Calu3 (cell line): ENCODE data around the gene NEUROG1. TPM values are rescaled to one million over a fixed set of nuclear protein-coding genes. Genes with fewer than 3 reads are reported as not detected.

Experiments
- BruUV-seq: library from RNA; stranded (reverse); fragments of 400-500 nt; replicated peaks from 2 replicates; lab custom pipeline; 2021; lab: Mats Ljungman, UMichigan
- CTCF ChIA-PET: fragments of 300-600 bp; sonication (Branson Sonifier 250); formaldehyde crosslinking; loops from one replicate; lab custom pipeline; 2022; ENCODE audit warnings: antibody characterized with exemption; lab: Charles Lee
- DNase-seq: peaks from one replicate; pipeline ENCODE4 v3.0.0; 2022
- H3K27ac Mint-ChIP-seq: one replicate; pipeline ENCODE4 v1.8.0; 2022; ENCODE audit warnings: mixed read lengths; ENCODE audit not compliant: unreplicated experiment
- H3K27me3 Mint-ChIP-seq: one replicate; pipeline ENCODE4 v1.8.0; 2022; ENCODE audit warnings: mixed read lengths; ENCODE audit not compliant: unreplicated experiment
- H3K36me3 Mint-ChIP-seq: one replicate; pipeline ENCODE4 v1.8.0; 2022; ENCODE audit warnings: mild to moderate bottlenecking, moderate library complexity, mixed read lengths; ENCODE audit not compliant: insufficient read depth, unreplicated experiment
- H3K4me1 Mint-ChIP-seq: one replicate; pipeline ENCODE4 v1.8.0; 2022; ENCODE audit warnings: mild to moderate bottlenecking, low read depth, mixed read lengths; ENCODE audit not compliant: unreplicated experiment
- H3K4me3 Mint-ChIP-seq: one replicate; pipeline ENCODE4 v1.8.0; 2022; ENCODE audit warnings: mild to moderate bottlenecking, low read depth, moderate library complexity, mixed read lengths; ENCODE audit not compliant: unreplicated experiment
- H3K9me3 Mint-ChIP-seq: one replicate; pipeline ENCODE4 v1.8.0; 2022; ENCODE audit warnings: low read depth, mixed read lengths; ENCODE audit not compliant: unreplicated experiment
- intact Hi-C: fragments of 100-400 bp; cut with micrococcal nuclease; formaldehyde crosslinking; loops from one replicate; pipeline ENCODE4 v1.10.0; 2022; ENCODE audit not compliant: unreplicated experiment
- total RNA-seq: library from RNA; stranded (reverse); gene quantifications from 2 replicates; pipeline ENCODE4 v1.2.3, GENCODE V29; 2022
- TF ChIP-seq, protein P1 (sequence below): fragments of 200-600 bp; IDR thresholded peaks from one replicate; pipeline ENCODE4 v1.8.0; 2022; ENCODE audit warnings: antibody characterized with exemption; ENCODE audit not compliant: unreplicated experiment

The NEUROG1 gene
- total RNA-seq, 1 experiment from 2014 or later: not detected

DNA sequence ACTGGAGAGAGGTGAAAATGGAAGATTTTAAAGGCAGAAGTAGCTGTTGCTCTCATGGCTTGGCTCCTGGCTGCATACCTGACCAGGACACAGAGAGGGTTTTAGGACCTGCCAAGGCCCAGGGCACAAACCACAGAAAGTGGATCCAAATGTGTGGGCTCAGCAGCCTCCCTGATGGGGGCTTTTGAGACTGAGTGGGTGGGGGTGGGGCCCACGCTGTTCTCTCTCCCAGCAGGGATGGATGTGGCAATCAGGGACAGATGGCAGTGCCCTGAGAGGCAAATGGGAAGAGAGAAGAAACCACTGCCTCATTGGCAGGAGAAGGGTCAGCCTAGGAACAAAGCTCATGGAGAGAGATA is 48.7 kb downstream of the NEUROG1 start:
- Mint-ChIP-seq H3K9me3 (no peaks in the 10 kb centered on the region), H3K36me3 (no peaks in the 10 kb centered on the region), H3K27ac (no peak overlapping the region), H3K4me3 (no peak overlapping the region), H3K27me3 (peaks cover 82% of the 10 kb centered on the region), H3K4me1 (peaks cover 8% of the 10 kb centered on the region)
- no peak for DNase-seq
- intact Hi-C loops: no loop called here
- TF ChIP-seq, protein P1, sequence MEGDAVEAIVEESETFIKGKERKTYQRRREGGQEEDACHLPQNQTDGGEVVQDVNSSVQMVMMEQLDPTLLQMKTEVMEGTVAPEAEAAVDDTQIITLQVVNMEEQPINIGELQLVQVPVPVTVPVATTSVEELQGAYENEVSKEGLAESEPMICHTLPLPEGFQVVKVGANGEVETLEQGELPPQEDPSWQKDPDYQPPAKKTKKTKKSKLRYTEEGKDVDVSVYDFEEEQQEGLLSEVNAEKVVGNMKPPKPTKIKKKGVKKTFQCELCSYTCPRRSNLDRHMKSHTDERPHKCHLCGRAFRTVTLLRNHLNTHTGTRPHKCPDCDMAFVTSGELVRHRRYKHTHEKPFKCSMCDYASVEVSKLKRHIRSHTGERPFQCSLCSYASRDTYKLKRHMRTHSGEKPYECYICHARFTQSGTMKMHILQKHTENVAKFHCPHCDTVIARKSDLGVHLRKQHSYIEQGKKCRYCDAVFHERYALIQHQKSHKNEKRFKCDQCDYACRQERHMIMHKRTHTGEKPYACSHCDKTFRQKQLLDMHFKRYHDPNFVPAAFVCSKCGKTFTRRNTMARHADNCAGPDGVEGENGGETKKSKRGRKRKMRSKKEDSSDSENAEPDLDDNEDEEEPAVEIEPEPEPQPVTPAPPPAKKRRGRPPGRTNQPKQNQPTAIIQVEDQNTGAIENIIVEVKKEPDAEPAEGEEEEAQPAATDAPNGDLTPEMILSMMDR: no peak
- BruUV-seq: no TSS peak
- CTCF ChIA-PET: no interaction called here

DNA sequence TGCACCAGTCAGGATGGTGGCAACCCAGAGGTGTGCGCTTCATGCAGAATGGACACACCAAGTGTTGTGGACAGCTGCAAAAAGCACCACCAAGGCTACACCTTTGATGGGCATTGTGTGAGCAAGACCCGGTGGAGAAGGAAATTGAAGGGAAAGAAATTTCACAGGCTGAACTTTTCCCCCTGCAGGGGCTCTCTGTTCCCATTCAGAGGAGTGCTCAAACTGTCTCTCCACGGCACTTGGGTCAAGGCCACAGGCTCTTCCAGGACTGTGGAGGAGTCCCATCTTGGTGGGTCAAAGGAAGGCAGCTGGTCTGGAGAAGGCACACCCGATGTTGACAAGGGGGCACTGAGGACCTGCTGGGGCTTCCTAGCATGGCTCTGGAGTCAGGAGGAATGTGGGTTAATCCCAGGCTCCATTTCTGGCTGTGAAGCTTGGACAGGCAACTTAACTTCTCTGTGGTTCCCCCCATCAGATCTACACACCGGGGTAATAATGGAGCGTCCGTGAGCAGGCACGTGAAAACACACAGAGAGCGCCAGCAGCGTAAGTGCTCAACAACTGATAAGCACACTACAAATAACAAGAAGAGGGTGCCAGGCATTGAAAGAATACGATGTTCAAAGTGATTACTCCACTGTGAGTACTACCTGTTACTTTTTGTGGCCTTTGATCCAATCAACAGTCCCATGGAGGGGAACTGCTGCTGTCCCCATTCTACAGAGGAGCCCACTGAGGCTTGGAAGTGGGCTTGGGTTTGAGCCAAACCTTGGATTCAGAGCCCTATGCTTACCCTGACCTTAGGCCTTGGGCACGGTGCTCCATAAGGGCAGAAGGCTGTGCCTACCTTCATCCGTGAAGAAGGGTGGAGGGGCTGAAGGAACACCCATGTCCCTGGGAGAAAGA is 49.4 kb downstream of the NEUROG1 start:
- DNase-seq: no peak
- peaks cover 79% of the 10 kb centered on the region for H3K27me3 Mint-ChIP-seq
- no peaks in the 10 kb centered on the region for H3K9me3 Mint-ChIP-seq
- TF ChIP-seq, protein P1: no peak
- CTCF ChIA-PET: no interaction called here
- H3K27ac Mint-ChIP-seq: no peak overlapping the region
- no TSS peak for BruUV-seq
- peaks cover 2% of the 10 kb centered on the region for H3K4me1 Mint-ChIP-seq
- no peaks in the 10 kb centered on the region for H3K36me3 Mint-ChIP-seq
- intact Hi-C loops: no loop called here
- no peak overlapping the region for H3K4me3 Mint-ChIP-seq

DNA sequence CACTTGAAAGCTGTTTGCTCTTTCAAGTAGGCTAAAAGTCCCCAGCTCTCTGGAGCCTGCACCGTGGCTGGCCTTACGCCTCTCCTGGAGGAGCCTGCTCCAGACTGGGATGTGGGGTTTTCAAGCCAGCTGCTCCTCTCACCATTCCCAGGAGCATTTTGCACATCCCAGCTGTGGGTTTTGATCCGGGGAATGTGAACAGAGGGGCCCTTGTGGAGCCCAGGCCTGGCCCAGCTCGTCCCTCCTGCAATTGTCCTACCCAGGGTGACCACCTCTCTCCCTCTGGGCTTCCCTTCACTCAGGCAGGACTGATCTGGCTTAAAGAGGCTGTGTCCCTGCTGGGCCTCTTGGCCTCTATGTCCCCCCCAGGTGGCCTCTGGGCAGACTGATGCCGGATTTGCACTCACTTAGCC is 51.1 kb downstream of the NEUROG1 start:
- CTCF ChIA-PET: interaction anchor here (1.2 kb wide), 1 partner anchor 20 kb away, joined by 4 read pairs; no protein-coding TSS in a partner anchor
- no peak overlapping the region for H3K27ac Mint-ChIP-seq
- no peaks in the 10 kb centered on the region for H3K9me3 Mint-ChIP-seq
- peaks cover 62% of the 10 kb centered on the region for H3K27me3 Mint-ChIP-seq
- H3K4me1 Mint-ChIP-seq: no peaks in the 10 kb centered on the region
- no peak overlapping the region for H3K4me3 Mint-ChIP-seq
- DNase-seq: no peak
- TF ChIP-seq, protein P1: no peak
- no TSS peak for BruUV-seq
- intact Hi-C loops: no loop called here
- H3K36me3 Mint-ChIP-seq: no peaks in the 10 kb centered on the region

Other genes starting within 250 kb of the NEUROG1 start
- 365 and 368 TPM in 2 replicates for gene MACROH2A1, start 136.7 kb downstream of the NEUROG1 start, total RNA-seq
- gene DCANP1, start 88.6 kb downstream of the NEUROG1 start, total RNA-seq: not detected in 2 replicates
- not detected in 2 replicates for gene TIFAB, start 83.6 kb downstream of the NEUROG1 start, total RNA-seq
- 0.27 TPM in 1 of 2 replicates, not detected in the other for gene CXCL14, start 43.0 kb upstream of the NEUROG1 start, total RNA-seq